Fibroblast of lung (primary cell): ENCODE data around the gene KICS2.

ENCODE experiments used
- CTCF ChIP-seq, 2 donors: IDR thresholded peaks in 1 of 2; conservative IDR thresholded peaks in 1 of 2; 1 replicate in 1 of 2; 2 replicates in 1 of 2; pipeline ENCODE4 v1.5.1; 2011 to 2012; ENCODE audit warnings: low read length in 2 of 2, control low read depth in 1 of 2, inconsistent platforms in 1 of 2, low read depth in 1 of 2, mild to moderate bottlenecking in 1 of 2
- EZH2 ChIP-seq: IDR thresholded peaks from 2 replicates; pipeline ENCODE4 v1.5.1; 2012; ENCODE audit warnings: low read length, control low read depth, mild to moderate bottlenecking; ENCODE audit errors: missing control alignments

GRCh38 chr12:64253356-64253755, 31.3 kb upstream of the KICS2 start:
- TF ChIP-seq CTCF (conservative IDR thresholded peaks at IDR 0.05 in 1 of 2, IDR thresholded peaks at IDR 0.05 in 1 of 2; ENCODE audit: low read depth in 1 of 2, low read length in 2 of 2) (no peak), EZH2 (no peak)
